Right kidney (tissue), 1 donor: ENCODE results near the gene MAML3.

Experiments
- DNase-seq: peaks from one replicate; pipeline ENCODE4 v3.0.0-alpha.2; 2016

The MAML3 gene

DNA sequence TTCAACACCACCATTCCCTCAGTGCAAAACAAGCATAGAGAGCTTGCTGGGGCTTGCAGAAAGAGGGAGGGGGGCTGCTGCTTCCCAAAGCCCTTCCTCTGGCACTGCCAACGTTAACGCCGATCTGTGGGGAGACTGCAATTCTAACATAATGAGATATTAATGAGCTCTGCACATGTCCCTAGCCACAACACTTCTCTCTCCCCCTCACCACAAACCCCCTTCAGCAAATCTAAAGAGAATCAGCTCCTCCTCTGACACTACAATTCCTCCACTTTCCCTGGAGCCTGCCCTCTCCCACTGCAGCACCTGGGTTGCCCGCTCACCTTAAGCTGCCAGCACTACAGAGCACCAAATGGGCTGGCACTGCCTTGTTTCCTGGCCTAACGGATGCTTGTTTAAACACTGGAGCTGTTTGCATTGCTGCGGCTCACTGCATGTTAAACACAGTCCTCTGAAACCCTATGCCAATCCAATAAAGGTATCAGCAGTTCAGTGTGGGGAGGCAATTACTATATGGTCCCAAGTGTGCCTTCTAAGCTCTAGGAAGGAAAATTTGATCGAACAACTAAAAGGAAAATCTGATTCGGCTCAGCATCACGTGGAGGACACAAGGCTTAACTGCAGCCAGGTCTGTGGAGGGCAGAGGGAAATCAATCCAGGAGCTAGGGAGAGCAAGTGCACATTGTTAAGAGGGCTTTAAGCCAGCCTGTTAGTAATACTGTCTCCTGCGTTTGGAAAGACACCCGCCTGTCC is 232.4 kb downstream of the MAML3 start:
- peak; percentile 52 for DNase-seq

DNA sequence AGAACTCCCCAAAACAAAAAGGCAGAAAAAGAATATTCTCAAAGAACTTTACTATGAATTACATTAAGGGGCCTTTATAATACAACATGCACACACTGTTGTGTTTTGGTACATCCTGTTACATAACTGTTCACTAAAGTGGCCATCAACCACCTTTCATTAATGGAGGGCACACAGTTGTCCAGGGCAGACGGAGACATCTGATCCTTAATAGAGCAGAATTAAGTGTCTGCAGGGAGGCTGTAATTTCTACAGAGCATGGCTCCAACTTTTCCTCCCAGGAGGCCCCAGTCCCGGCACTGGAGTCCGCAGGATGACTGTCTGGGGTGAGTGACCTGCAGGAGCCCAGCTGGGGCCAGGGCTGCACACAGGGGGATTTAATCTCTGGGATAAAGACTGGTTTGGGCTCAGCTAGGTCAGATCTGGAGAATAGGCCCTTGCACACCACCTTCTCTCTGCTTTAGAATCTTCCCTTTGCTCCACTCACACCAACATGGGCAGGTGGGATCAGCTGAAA is 233.4 kb downstream of the MAML3 start:
- DNase-seq = peak; percentile 25

DNA sequence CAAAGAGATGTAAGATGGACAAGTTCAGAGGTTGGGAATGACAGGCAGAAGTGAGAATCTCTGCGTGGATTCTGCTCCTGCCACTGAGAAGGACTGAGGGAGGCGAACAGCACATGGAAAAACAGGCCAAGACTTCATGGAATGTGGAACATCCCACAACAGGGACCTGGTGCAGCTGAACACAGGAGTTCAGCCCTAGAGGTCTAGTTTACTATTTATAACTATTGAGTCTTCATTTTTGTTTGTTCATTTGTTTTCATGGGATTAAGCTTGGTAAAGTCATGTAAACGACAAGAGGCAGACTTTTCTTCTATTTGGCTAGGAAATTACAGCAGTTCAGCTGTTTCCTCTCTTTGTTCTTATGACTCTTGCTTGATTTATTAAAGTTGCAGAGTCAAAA is 234.5 kb downstream of the MAML3 start:
- peak; percentile 35 for DNase-seq

DNA sequence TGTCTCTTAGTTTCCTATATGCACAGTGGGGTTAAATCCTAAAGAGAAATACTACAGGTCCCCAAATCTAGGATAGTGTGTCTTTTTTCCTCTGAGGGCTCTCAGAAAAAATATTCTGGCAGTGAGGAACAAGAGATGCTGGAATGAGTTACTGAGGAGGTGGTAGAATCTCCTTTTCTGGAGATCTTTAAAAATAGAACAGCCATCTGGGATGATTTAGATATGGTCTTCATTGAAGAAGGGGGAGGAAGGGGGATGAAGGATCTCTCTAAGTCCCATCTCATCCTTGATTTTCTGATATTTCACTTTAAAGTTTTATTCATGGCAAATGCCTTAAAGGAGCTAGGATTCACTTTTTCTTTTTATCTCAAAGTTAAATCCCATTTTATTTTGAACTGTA is 235.0 kb downstream of the MAML3 start:
- DNase-seq = no peak

DNA sequence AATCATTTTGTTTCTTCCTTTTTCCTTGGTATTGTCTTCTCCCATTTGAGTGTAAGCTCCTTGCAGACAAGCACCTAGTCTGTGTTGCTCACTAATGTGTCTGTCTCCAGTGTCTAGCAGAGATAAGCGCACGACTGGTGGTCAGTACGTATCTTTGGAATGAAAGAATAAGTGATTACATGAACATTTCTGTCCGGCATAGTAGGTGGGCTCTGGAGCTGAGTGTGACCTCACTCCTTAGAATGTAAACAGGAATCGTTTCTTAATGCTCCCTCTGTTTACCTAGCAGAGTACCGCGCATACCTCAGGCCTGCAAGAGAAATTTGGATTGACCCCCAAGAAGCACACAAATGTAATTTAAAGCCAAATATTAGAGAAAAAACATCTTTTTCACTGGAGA is 235.4 kb downstream of the MAML3 start:
- no peak for DNase-seq

DNA sequence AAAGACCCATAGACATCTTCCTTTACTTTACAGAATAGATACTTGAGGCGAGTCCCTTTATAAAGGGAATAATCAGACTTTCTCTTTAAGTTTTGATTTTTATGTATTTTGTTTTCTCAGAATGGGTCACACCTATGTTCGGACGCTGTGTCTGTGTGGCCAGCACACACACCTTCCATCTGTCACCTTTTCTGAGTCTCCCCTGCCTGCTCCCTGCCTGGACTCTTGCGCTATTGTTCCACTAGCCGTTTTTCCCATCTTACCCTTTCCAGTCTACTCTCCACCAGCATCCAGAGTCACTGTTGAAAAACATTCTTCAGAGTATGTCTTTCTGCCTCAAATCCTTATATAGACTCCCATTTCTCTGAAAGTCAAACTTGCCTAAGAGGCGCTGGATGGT is 236.1 kb downstream of the MAML3 start:
- DNase-seq = no peak

DNA sequence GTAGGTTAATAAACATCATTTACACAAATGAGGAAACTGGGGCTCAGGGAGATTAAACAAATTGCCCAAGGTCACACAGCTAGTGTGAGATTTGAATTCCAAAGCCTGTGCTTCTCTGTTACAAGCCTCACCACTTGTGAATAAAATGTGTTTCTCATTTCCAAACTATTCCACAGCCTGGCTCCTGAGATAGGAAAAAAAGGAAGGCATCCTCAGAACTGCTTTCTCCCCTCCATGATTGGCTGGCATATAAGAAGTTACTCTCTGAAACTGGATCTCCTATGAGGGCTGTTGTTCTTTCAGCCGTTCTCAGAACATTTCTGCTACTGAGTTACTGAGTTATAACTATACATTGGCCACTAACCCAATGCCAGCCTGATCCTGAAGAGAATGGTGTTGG is 237.9 kb downstream of the MAML3 start:
- no peak for DNase-seq

DNA sequence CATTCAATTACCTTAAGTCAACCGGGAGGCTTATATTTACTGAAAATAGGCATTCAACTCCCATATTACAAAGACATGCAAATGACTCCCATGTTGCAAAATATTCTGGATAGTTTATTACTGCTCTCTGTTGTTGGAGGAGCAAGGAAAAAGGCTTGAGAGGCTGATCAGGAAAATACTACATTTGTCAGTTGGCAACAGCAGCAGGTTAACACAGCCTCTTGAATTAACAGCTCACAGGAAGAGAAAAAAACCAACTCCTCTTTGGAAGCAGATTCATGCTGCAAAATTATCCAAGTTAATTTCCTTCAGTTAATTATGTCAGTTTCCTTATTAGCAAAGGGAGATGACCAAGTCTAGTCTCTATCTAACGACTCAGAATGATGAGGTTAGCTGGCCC is 238.9 kb downstream of the MAML3 start:
- no peak for DNase-seq

DNA sequence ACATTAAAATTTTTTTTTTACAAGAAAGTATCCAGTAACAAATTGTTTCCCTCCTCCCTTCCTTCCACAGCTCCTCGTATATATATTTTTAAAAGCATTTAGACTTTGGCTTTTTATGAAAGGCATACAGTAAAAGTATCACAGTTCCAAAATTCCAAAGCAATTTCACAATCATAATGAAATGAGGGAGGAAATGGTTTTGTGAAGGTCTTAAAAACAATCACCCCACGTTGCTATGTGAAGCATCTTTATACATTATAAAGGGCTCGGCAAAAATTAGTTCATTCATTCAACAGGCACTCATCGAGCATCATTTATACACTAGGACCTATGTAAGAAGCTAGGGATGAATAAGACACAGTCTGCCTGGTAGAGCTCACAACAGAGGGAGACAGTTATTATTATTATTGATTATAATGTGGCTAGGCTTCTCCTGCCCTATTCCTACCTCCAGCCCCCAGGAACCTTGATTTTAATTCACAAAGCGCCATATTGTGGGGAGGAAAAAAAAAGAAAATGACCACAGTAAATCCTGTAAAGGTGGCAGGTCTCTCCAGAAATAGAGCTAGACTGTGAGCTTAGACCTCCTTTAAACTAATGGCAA is 239.9 kb downstream of the MAML3 start:
- DNase-seq = no peak

DNA sequence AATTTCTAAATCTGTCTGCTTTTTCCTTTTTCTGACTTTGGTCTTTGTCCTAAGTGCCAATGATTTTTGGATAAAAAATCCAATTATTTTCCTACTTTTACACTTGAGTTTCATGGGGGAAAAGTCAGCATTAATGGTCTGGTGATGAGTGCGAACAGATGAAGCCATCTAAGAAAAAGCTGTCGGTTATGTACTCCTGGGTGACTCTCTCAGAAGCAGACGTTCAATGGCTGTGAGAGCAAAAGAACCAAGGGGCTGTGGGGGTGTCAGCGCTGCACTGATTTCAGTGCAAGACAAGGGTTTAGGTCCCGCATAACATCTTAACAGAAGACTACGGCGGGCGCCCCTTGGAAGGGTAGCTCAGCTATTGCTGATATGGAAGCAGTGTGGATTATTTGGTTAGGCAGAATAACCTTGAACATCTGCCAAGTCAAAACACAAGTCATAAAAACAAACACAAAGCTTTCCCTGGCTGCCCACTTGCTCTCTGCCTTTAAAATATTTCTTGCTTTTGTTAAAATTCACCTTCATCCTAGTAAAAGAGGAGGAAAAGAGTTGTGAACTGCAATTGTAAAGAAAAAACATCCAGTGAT is 240.5 kb downstream of the MAML3 start:
- DNase-seq = no peak

DNA sequence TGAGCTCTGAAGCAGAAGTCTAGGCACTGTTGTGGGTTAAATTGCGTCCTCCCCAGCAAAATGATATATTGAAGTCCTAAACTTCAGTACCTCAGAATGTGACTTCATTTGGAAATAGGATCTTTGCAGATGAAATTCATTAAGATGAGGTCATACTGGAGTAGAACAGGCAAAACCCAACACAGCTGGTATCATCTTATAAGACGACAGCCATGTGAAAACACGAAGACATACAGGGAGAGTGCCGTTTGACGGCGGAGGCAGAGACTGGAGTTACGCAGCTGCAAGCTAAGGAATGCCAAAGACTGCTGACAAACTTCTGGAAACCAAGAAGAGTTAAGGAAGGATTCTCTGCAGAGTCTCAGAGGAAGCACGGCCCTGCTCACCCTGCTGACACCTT is 241.5 kb downstream of the MAML3 start:
- DNase-seq = no peak

DNA sequence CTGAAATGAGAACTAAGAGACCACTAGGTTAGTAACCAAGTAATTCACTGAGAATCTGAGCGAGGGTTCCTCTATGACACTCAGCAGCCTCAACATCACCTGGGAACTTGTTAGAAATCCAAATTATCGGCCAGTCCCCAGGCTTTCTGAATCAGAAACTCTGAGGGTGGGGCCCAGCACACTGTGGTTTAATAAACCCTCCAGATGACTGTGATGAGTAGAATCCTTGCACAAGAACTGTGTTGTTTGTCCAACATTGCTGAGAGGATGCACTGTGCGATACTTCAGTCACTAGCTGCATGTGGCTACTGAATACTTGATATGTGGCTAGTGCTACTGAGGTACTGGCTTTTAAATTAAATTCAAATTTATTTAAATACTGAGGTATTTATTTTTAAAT is 243.9 kb downstream of the MAML3 start:
- no peak for DNase-seq

DNA sequence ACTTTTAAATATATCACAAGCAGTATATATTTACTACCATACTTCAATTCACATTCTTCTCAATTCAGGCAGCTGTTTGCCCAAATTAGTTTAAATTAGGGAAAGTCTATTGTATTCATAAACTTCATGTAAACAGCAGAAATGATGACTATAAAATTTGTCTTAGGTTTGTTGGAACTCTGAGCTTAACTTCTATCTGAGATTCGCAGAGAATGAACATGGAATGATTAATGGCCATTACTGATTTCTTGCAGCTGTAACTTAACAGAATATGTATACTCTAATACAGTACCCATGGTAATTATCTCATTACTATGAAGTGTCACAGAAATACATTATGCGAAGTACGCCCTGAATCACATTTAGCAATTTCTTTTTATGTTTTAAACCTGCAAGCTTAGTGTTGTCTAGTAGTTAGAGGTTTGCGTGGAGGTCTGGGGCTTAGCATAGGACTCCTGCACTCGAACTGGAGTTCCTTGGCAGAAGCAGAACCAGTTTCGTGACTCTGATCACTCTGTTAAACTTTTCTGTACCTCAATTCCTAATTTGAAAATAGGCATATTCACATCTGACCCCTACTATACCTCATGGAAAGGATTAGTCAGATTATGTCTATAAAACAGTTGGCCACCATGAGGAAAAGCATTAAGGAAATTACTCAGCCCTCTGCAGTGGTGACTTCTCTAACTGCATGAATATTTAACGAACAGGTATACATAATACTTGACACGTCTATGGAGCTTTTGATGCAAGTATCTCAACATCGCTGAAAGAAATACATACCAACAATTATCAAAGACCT is 245.1 kb downstream of the MAML3 start:
- DNase-seq = no peak

DNA sequence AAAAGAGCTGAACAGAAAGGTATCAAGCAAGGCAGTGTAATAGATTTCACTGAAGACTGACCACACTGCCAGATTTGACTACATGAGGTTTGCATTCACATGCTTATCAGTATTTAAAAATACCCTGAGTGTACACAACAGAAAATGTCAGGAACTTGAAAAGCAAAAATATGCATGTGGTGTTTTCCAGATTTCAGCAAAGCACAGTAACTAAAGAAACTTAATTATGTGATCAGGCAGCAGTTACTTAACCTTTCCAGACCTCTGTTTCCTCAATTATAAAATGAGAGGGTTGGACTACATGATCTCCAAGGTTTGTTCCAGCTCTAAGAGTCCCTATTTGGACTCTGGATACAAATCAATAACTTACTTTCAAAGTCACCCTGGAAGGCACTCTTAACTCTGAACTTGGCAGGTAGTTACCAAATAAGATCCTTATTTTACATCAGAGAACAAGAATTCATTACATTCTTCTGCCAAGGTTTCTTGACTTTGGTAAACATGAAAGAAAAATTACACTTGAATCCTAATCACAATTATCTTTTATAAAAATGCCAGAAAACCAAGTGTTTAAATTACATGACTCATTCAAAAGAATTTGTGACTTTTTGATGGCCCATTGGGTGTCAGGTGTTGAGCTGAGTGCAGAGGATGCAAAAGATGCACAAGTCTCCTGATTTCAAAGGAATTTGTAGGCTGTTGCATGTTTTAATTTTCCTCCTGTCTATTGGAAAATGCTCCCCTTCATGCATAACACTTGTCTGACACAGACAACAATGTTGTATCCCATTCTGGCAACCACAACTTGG is 246.8 kb downstream of the MAML3 start:
- no peak for DNase-seq

DNA sequence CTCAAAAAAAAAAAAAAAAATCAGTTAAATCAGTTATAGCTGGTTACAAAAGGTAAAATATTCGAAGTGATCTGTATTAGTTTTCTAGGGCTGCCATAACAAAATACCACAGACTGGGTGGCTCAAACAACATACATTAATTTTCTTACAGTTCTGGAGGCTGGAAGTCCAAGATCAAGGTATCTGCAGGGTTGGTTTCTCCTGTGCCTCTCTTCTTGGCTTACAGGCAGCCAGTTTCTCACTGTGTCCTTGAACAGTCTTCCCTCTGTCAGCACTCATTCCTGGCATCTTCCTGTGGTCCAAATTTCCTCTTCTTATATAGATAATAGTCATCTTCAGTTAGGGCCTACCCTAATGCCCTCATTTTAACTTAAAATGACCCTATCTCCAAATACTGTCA is 248.5 kb downstream of the MAML3 start:
- no peak for DNase-seq

DNA sequence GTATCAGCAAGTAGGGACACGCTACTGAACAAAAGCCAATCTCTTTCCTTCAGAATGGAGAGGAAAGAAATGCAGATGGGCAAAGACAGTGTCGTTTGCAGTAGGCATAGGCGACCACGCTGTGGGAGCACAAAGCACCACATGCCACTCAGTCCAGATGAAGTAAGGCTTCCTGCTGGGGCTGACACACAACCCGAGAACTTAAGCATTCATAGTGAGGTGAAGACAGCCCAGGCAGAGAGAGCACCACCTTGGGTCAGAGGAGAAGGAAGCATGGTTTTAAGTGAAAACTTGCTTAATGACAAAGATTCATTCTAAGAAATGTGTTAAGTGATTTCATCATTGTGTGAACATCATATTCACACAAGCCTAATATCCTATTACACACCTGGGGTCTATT is 249.6 kb downstream of the MAML3 start:
- no peak for DNase-seq

DNA sequence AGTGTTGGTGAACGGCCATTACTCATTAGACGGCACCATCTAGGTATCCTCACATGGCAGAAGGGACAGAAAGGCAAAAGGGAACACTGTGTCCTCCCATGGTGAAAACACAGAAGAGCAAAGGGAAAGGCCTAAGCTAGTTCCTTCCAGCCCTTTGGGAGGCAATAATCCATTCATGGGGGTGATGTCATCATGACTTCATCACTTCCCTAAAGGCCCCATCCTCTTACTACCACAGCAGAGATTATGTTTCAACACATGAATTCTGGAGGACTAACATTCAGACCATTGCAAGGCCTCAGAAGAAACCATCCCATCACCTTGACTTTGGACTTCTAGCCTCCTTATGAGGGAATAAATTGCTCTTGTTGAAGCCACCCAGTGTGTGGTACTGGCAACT is 250.1 kb downstream of the MAML3 start:
- DNase-seq = no peak

DNA sequence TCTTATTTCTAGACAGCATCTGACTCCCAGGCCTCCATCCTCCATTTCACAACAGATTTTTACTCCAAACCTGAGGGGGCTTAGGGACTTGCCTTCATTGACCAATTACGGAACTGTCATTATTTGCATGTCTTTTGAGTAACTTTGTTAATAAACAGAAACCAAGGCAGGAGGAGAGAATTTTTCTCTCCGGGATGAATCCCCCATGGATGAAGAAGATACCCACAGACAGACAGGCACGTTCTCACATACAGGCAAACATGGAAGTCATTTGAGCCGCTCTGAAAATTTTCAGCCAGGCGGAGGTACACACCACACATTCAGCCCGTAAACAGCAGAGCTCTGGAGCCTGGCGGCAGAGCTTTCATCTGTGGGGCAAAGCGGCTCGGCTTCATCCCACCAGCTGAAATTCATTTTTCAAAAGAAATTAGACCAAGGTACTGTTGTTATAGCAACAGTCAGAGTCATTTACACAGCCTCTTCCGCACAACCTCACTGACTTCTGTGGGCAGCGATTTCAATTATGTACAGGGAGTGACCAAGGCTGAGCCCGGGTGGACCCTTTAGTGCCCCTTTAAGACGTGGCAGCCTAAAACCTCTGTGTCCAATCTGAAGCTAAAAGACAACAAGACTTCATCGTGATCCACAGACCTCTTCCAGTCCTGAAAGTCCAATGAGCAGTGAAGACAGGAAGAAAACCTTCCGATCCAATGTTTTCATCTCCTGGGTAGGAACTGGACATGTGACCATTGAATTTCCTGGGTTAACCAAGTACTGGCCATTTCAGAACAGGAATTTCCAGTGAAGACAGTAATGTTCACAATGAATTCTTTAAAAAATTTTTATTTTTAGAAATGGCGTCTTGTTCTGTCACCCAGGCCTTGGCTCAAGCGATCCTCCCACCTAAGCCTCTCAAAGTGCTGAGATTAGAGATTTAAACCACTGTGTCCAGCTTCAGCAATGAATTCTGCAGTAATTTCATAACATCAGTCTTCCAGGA is 251.4 kb downstream of the MAML3 start:
- DNase-seq = peak; percentile 57

DNA sequence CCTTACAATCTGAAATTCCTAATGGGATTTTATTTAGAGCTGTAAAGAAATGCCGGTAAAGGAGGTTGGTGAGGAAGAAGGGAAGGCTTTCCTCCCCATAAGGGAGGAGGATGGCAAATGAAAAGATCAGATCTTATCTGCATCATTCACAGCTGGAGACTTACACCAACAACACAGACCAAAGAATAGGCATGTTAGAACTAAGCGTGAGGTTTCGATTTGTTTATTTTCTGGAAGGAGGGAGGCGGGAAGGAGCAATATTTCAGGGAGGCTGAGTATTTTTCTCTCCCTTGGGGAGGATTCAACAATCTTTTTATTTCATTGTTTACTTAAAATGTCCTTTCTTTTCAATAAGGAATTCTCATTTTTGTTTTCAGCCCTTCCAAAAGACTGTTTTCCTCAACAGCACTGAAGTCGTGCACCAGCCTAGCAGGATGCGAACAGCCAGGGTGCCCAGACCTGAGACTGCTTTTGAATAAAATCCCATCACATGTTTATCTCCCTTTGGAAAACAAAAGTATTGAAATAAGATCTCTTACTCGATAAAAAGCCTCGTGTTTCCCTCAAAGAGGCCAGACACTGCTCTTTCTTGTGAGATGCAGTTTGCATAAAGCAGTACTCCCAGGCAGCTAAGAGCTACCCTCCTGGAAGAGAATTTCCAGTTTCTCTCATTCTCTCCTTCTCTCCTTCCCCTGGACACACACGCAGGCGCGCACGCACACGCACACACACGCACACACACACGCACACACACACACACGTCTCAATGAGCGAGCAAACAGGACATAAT is 252.3 kb downstream of the MAML3 start:
- peak; percentile 70 for DNase-seq

DNA sequence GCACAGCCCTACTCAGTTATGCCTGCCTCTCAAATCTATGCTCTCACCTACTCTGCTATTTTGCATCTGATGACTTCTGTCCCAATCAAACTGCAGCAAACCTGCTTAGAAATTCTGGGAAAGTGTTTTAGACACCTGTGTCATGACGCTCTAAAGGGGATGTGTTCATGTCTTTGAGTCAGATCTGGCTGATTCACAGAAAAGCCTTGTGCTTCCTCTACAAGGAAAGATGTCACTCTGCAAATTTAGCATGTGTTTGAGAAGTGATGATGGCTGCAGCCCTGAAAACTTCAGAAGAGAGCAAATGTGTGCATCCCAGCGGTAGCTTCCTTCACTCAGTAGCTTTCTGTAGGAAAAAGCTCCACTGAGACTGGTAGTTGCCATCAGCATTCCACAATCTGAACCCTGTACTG is 253.0 kb downstream of the MAML3 start:
- no peak for DNase-seq
